GM12865 (cell line): ENCODE data around the gene ASTE1.

ENCODE experiments used
- DNase-seq: peaks from one replicate; pipeline ENCODE4 v3.0.0; 2010; ENCODE audit warnings: low read depth
- H3K4me3 ChIP-seq: 2 replicates; pipeline ENCODE4 v1.5.1; 2011; ENCODE audit warnings: mild to moderate bottlenecking, low read depth, low read length, control low read depth
- TF ChIP-seq, protein P1 (sequence below): IDR thresholded peaks from 2 replicates; pipeline ENCODE4 v1.5.1; 2011; ENCODE audit warnings: low read length, control low read depth, low read depth, inconsistent platforms; ENCODE audit not compliant: insufficient read depth; ENCODE audit errors: missing control alignments

ASTE1 gene, protein sequence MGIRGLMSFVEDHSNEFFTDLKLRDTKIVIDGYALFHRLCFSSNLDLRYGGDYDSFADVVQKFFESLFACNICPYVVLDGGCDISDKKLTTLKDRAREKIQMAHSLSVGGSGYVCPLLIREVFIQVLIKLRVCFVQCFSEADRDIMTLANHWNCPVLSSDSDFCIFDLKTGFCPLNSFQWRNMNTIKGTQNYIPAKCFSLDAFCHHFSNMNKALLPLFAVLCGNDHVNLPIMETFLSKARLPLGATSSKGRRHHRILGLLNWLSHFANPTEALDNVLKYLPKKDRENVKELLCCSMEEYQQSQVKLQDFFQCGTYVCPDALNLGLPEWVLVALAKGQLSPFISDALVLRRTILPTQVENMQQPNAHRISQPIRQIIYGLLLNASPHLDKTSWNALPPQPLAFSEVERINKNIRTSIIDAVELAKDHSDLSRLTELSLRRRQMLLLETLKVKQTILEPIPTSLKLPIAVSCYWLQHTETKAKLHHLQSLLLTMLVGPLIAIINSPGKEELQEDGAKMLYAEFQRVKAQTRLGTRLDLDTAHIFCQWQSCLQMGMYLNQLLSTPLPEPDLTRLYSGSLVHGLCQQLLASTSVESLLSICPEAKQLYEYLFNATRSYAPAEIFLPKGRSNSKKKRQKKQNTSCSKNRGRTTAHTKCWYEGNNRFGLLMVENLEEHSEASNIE

DNA sequence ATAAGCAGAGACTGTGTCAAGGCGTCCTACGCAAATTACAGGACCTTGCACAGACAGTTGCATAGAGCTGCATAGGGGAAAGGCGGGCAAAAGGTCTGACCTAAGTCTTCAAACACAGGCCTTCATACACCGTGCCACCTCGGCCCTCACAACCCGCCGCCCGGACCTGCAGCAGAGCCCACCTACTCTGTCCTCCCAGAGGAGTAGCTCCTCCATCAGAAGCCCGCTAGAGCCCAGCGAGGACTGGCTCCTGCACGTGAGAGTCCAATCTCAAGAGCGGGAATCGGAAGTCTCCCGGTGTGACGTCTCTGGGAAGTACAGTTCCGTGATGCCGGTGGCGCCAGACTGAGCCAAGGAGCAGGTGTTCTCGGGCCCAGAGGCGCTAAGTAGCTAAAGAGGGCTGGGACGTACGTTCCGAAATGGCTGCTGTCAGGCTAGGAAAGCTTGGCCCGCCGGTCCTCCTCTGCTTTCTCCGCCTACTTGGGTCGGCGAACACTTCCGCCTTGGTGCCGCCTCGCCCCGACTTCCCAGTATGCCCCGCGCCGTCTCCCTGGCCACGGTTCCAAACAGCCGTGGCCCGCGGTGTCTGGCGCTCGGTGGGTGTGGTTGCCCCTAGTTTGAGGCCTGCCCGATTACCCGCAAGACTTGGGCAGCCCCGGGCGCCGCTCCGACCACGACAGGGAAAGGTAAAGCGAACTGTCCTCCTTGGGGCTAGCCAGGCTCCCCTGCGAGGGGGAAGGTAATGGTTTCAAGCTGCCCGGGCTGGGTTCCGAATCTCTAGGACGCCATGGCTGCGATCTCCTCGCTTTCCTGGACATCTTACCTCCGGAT, at the start of gene ASTE1, which contains the start of gene NEK11:
ASTE1 (minus strand) TSS at position 505 of the 831 bp plus-strand sequence. CDS start 1,519 bp downstream, outside the sequence.
NEK11 (plus strand) TSS at position 557 of the 831 bp plus-strand sequence. CDS start 2,832 bp downstream, outside the sequence.
- peak within 1 kb of the TSS; percentile 80 for H3K4me3 ChIP-seq
- DNase-seq, result peak; percentile 91
- TF ChIP-seq, protein P1, sequence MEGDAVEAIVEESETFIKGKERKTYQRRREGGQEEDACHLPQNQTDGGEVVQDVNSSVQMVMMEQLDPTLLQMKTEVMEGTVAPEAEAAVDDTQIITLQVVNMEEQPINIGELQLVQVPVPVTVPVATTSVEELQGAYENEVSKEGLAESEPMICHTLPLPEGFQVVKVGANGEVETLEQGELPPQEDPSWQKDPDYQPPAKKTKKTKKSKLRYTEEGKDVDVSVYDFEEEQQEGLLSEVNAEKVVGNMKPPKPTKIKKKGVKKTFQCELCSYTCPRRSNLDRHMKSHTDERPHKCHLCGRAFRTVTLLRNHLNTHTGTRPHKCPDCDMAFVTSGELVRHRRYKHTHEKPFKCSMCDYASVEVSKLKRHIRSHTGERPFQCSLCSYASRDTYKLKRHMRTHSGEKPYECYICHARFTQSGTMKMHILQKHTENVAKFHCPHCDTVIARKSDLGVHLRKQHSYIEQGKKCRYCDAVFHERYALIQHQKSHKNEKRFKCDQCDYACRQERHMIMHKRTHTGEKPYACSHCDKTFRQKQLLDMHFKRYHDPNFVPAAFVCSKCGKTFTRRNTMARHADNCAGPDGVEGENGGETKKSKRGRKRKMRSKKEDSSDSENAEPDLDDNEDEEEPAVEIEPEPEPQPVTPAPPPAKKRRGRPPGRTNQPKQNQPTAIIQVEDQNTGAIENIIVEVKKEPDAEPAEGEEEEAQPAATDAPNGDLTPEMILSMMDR, result no peak

- DNase-seq, result peak; percentile 43
- H3K4me3 ChIP-seq, result no peak overlapping the region
- TF ChIP-seq, protein P1, result no peak
Observed at GRCh38 chr3:131075632-131076328, 49.2 kb upstream of the ASTE1 start.

DNA sequence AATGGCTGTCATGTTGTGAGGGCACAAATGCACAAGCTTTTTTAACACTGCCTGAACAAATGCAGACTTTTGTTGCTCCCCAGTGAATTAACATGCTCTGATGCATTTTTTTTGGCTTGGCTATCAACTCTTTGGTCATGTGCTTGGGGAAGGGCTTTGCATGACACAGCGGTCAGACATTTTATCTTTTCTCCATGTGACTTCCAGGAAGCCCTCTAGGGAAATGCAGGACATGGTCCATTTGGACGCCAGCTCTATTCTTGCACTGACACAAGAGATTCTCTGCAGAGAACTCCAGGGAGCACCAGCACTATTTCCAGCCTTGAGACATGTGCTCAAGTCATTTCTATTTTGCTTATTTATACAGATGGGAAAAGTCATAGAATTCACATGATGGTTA, 46.2 kb upstream of the ASTE1 start:
- H3K4me3 ChIP-seq, result no peak overlapping the region
- no peak for DNase-seq
- TF ChIP-seq, protein P1, result no peak

- no peak overlapping the region for H3K4me3 ChIP-seq
- TF ChIP-seq, protein P1, result no peak
- DNase-seq, result no peak
Observed at GRCh38 chr3:131072099-131072559, 45.5 kb upstream of the ASTE1 start.

GRCh38 chr3:131067983-131068382, 41.4 kb upstream of the ASTE1 start:
- H3K4me3 ChIP-seq, result no peak overlapping the region
- DNase-seq, result peak; percentile 40
- TF ChIP-seq, protein P1, result no peak
